GM12872 (cell line): Measurements from ENCODE around the gene PKNOX2.

Source experiments
- TF ChIP-seq, protein P1 (sequence below): IDR thresholded peaks from 3 replicates; pipeline ENCODE4 v1.5.1; 2011; ENCODE audit warnings: low read depth, mild to moderate bottlenecking, low read length, moderate library complexity; ENCODE audit not compliant: insufficient read depth

The PKNOX2 gene

DNA sequence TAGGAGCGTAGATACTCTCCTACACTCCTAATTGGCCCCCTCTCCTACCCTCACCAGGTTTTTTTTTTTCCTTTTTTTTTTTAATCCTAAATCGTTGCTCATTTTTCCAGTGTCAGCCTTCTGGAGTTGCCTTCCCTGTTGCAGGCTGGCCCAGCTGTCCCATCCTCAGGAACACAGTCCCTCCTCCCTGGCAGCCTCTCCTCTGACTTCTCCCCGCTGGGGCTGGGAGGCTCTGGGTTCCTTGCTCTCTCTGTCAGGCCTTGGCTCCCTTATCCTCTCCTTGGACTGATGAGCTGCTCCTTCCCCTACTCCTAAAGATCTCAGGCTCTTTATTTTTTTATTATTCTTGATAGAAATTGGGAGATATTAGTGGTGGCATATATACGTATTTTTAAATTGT is 62.2 kb downstream of the PKNOX2 start:
- TF ChIP-seq, protein P1, sequence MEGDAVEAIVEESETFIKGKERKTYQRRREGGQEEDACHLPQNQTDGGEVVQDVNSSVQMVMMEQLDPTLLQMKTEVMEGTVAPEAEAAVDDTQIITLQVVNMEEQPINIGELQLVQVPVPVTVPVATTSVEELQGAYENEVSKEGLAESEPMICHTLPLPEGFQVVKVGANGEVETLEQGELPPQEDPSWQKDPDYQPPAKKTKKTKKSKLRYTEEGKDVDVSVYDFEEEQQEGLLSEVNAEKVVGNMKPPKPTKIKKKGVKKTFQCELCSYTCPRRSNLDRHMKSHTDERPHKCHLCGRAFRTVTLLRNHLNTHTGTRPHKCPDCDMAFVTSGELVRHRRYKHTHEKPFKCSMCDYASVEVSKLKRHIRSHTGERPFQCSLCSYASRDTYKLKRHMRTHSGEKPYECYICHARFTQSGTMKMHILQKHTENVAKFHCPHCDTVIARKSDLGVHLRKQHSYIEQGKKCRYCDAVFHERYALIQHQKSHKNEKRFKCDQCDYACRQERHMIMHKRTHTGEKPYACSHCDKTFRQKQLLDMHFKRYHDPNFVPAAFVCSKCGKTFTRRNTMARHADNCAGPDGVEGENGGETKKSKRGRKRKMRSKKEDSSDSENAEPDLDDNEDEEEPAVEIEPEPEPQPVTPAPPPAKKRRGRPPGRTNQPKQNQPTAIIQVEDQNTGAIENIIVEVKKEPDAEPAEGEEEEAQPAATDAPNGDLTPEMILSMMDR = no peak

DNA sequence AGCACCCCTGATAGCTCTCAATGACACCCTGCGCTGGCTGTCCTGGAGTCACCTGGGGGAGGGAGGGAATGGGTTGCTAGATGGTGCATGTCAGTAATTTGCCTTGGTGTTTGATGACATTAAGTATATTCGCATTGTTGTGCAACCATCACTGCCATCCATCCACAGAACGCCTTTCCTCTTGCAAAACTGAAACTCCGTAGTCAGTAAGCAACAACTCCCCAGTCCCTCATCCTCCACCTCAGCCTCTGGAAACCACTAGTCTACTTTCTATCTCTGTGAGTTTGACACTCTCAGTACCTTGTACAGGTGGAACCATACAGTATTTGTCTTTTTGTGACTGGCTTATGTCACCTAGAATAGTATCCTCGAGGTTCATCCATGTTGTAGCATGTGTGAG is 62.6 kb downstream of the PKNOX2 start:
- TF ChIP-seq, protein P1 = no peak

DNA sequence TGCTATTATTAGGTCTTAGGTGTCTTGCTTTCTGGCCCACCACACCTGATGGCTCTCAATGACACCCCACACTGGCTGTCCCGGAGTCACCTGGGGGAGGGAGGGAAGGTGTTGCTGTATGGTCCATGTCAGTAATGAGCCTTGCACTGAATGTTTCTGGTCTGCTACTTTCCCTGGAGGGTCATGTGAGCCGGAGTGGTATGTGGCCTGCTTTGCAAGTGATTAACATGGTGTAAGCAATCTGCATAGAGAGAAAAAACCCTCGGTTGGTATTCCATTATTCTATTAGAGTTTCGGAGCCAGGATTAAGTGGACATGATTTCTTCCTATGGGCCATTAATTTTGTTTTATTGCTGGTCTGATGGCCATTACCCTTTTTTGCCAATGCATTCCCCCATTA is 63.9 kb downstream of the PKNOX2 start:
- TF ChIP-seq, protein P1 = no peak

DNA sequence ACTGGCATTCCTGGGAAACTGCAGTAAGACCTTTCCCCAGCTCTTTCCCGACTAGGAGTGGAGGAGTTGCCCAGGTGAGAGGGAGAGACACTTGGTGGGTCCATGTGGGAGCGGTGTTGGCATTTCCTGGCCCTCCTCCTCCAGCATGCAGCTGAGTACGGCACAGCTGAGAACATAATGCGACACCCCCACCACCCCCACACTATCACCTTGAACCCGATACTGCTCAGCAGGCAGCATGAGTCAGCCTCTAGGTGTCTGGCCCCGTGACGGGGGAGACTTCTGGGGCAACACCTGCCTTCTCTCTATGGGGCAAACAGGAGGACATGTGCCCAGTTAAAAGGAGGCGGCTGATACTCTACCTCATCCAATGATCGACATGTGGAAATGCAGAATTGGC is 64.4 kb downstream of the PKNOX2 start:
- TF ChIP-seq, protein P1 = no peak

DNA sequence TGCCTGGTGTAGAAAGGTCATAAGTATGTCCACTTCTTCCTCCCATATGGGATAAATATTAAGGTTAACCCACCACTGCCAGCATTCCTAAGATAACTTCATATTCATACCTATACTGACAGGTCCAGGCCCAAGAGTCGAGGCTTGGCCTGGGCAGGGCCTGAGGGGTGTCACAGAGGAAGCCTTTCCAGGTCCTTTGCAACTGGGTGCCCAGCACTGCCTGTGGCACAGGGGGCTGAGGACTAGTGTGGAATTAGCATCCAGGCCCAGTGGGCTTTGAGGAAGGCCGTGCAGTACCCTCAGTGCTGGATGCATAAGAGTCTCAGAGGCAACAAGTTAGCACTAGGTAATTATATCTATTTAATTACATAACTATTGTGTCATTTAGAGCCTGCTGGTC is 65.4 kb downstream of the PKNOX2 start:
- TF ChIP-seq, protein P1 = no peak

DNA sequence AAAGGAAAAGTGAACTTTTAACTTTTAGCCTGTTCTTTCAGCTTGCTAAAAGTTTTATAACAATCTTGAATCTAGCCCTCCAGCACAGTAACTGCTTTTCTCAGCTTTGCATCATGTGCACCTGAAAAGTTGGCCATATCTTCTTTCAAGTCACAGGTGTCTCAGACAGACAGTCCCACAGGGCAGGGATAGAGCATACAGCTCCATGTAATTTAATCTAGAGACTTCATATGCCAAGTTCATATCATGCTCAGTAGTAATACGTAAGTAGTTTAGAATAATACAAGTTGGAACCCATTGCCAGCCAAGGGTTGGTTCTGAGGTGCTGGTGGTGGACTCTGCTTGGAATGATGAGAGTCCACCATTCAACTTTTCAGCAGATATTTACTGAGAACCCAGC is 68.6 kb downstream of the PKNOX2 start:
- TF ChIP-seq, protein P1 = no peak

DNA sequence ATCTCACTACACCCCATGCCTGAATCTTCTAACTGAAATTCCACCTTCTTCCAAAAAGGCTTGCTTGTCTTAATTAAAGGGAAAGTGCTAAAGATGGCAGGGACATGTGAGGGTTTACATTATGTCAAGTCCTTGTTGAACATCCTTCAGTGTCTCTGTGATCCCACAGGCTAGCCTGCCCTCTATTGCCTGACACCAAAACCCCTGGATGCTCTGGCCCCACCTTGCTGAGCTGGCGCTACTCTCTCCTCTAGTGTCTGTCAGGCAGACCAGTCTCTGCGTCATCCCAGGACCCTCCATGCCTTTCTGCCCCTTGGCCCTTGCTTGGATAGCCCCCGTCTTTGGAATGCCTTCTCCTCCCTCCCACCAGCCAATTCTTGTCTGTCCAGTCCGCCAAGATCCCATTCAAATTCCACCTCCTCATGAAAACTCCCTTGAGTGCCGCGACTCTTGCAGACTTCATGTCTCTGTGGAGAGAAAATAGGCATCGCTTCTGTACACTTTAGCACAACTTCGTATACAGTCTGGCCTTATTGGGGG is 69.3 kb downstream of the PKNOX2 start:
- TF ChIP-seq, protein P1 = no peak
